Measurements from ENCODE around the gene BPIFA1.

Gene BPIFA1

DNA sequence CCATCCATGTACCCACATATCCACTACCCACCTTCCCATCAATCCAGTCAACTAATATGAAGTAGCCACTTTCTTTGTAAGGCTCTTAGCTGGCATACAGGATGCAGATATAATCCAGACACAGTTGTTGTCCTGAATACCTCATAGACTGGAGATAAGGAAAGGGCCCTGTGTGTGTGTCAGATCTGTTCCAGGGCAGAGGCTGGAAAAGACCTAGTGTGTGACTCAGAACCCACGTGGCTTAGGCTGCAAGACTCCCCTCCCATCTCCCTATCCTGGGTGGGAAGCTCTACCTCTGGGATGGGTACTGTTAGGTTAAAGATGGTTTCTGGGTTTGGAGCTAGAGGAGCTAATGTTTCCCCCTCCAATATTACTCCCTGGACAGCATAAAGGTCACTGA, 3.6 kb downstream of the BPIFA1 start:
- in situ Hi-C loops (cut with MboI; ENCODE audit: low sequenced_read_pairs) = loop anchor here (25.0 kb wide), 1 partner anchor 102 kb away; no protein-coding TSS in a partner anchor

DNA sequence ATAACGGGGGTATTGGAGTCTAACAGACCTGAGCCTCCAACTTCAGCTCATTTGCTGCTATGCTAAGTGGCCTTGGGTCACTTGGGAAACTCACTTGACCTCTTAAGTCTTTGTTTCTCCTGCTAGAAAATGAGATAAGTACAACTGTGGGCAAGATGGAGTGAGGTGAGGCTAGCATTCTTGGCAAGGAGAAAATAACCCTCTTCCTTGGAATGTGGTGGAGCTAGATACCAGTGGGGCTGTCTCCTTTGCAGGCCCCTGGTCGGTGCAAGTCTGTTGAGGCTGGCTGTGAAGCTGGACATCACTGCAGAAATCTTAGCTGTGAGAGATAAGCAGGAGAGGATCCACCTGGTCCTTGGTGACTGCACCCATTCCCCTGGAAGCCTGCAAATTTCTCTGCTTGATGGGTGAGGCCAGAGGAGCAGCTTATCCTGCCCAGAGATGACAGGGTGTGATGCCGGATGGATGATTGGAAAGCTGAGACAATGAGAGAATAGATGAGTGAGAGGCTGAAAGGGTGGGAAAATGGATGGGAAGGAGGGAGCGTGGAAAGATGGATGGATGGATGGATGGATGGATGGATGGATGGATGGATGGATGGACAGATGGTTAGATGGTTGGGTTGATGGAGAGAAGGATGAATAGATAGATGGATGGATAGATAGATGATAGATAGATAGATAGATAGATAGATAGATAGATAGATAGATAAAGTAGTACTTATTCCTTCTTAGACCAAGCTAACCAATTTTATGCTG, 4.4 kb downstream of the BPIFA1 start:
- in situ Hi-C loops (cut with MboI; ENCODE audit: low sequenced_read_pairs) = loop anchor here (25.0 kb wide), 1 partner anchor 103 kb away; no protein-coding TSS in a partner anchor

DNA sequence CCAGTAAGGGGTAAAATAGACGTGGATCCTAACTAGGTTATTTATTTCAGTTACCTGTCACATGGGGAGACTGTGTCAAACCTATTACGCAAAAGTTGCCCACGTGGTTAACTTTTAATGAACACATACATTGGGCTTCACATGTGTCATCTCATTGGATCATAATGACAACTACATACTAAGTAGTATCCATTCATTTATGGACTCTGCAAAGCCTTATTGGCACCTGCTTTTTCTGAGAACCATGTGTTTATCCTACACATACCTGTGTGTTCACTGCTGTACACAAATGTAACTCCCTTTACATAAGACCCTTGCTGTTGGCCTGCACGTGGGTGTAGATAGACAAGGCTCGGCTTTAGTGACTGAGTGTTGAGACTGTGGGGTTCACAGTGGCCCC, 5.1 kb downstream of the BPIFA1 start:
- in situ Hi-C loops (cut with MboI; ENCODE audit: low sequenced_read_pairs) = loop anchor here (25.0 kb wide), 1 partner anchor 104 kb away; no protein-coding TSS in a partner anchor

DNA sequence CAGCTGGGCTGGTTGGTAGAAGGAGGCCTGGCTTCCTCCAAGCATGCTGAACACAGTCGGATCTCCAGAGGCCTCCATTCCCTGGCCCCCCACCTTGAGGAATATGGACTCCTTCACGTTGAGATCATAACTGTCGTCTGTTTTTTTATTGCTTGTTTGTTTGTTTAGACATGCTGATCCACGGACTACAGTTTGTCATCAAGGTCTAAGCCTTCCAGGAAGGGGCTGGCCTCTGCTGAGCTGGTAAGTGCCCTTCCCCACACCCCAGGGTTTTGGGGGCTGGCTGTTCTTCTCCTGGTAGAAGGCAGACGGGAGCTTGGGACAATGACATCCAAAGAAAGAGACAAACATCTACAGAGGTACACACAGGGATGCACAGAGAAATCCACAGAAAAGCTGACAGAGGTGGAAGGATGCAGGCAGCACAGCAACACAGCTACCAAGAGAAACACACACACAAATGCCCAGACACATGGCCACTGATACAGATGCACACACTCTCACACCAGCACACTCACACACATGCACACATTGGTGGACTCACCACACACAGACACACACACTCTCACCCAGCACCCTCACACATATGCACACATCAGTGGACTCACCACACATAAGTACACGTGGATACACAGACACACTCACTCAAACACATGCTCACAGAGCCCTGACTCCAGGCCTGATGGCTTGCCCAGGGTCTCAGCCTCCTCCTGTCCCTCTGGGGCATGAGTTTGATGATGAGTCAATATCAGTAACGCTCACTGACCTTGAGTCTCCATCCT, 6.7 kb downstream of the BPIFA1 start:
- in situ Hi-C loops (cut with MboI; ENCODE audit: low sequenced_read_pairs) = loop anchor here (25.0 kb wide), 1 partner anchor 105 kb away; no protein-coding TSS in a partner anchor

DNA sequence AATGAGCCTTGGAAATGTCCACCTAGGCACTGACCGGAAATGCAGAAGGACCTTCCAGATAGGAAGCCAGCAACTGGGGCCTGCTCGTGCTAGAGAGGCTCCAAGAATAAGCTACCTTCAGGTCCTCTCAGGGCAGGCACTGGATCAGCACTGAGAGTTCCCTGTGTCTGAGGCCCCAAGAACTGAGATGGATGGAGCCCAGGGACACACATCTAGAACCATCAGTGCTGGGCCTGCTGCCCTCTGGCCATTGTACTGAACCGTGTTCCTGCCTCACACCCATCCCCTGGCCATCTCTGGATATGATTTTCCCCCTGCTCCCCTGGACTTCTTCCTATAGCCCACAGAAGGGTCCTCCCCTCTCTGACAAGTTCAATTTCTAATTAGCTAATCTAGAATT, 10.3 kb downstream of the BPIFA1 start:
- in situ Hi-C loops (cut with MboI; ENCODE audit: low sequenced_read_pairs) = loop anchor here (25.0 kb wide), 1 partner anchor 109 kb away; no protein-coding TSS in a partner anchor

DNA sequence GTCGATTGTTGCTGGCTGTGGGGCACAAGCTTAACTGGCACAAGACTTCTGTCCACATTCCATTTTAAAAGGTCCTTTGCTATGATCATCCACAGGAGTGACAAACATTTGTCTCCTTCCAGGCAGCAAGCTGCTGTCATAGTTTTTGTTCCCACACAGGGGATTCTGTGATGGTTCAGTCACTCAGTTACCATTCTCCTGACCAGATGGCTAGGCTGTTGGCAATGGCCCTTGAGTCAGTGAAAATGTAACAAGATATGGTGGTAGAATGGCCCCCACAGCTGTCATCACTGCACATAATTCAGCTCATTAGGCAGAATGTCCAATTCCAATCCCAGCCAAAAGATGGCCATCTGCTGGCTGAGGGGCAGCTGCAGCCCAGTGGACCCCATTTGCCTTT, 13.7 kb downstream of the BPIFA1 start:
- in situ Hi-C loops (cut with MboI; ENCODE audit: low sequenced_read_pairs) = loop anchor here (25.0 kb wide), 1 partner anchor 112 kb away; no protein-coding TSS in a partner anchor

DNA sequence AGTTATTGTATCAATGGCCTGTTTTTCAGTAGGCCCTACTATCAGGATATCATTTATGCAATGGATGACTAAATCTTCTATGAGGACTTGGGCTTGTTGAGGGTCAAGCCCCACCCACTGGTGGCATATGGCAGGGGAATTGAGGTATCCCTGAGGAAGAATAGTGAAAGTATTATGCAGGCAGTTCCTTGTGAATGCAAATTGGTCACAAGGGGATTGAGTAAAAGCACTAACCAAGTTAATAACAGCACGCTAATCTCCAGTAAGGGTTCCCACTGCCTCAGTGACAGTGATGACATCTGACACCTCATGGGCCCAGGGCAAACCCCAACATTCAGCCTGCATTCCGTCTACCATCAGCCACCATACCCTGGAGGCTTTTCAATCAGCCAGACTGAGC, 14.9 kb downstream of the BPIFA1 start:
- in situ Hi-C loops (cut with MboI; ENCODE audit: low sequenced_read_pairs) = no loop called here

DNA sequence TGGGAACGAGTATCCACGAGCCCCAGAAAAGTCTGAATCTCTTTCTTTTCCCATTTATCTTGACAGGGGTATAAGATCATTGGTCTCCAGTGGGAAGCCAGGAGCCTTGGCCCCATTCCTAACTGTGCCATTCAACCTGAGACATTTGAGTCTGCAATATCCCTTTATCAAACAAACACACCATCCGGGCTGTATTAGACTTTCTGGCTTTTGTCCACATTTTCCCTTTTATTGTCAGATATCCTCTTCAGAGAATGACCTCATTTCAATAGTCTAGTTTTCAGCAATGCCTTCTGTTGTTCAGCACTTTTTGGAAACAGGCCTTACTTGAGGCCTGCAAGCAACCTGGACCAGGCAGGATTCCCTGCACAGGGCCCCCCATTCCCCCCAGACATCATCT, 15.7 kb downstream of the BPIFA1 start:
- in situ Hi-C loops (cut with MboI; ENCODE audit: low sequenced_read_pairs) = no loop called here

DNA sequence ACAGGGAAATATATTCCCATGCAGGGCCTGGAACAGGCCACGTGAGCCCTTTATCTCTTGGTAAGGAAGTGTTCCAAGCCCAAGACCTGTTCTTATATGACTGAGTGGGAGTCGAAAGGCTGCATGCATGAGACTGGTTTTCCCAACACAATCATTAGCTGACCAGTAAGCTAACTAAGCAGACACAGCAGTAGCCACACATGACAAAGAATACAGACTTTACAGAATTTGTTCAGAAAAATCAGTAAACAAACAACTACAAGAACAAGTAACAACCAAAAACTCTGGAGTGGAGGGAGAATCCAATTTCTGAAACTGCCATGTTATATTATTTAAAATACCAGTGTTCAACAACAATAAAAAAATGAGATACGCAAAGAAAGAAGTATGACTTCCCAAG, 16.7 kb downstream of the BPIFA1 start:
- in situ Hi-C loops (cut with MboI; ENCODE audit: low sequenced_read_pairs) = no loop called here

DNA sequence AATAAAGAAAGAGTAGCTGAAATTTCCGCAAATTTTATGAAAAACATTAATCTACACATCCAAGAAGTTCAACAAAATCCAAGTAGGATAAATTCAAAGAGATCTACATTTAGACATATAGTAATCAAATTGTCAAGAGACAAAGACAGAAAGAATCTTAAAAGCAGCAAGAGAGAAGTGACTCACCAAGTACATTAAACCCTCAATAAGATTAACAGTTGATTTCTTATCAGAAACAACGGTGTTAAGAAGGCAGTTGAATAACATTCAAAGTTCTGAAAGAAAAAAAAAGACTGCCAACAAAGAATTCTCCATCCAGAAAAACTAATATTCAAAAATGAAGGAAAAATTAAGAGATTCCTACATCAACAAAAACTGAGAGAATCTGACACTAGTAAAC, 19.2 kb downstream of the BPIFA1 start:
- in situ Hi-C loops (cut with MboI; ENCODE audit: low sequenced_read_pairs) = no loop called here

DNA sequence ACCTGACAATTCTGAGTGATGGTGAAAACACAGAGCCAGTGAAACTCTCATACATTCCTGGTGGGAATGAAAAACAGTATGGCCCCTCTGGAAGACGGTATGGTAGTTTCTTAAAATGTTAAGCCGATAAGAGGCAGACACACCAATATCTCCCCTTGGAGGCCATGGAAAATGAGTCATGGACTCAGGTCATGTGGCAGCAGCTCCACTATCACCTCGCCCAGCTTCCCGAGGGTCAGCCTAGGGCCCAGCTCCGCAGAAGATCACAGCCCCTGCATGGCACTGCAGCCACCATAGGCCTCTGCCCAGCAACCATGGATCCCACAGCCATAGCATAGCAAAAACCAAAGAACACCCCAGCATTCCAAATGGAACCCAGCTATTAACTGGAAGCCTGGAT, 21.4 kb downstream of the BPIFA1 start:
- in situ Hi-C loops (cut with MboI; ENCODE audit: low sequenced_read_pairs) = no loop called here

DNA sequence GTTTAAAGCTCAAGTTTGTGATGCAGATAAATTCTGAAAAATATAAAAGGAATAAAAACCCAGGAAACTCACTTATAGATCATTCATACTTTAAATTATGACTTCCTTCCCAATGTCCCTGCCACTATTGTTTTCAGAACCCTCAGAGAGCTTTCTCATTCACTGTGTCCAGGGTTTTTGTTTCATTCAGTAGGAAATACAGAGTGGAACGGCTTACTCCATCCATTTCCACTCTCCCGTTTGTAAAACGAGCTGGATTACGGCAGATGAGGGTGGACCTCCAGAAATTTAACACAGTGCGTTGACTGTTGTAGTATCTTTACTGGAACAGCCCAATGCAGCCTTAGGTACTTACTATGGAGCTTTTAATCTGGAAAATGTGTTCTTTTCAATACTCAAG, 23.6 kb downstream of the BPIFA1 start:
- in situ Hi-C loops (cut with MboI; ENCODE audit: low sequenced_read_pairs) = no loop called here

DNA sequence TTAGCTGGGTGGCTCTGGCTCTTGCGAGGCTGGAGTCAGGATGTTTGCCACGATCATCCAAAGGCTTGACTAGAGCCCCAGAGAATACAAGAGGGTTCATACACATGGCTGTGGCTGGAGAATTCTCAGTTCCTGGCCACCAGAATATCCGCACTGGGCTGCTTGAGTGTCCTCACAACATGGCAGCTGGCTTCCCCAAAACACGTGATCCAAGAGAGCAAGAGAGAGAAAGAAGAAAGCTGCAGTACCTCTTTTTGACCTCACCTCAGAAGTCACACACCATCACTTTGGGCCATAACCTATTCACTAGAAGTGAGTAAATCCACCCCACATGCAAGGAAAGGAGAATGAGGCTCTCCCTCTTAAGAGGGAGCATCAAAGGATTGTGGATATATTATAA, 25.7 kb downstream of the BPIFA1 start:
- in situ Hi-C loops (cut with MboI; ENCODE audit: low sequenced_read_pairs) = no loop called here

DNA sequence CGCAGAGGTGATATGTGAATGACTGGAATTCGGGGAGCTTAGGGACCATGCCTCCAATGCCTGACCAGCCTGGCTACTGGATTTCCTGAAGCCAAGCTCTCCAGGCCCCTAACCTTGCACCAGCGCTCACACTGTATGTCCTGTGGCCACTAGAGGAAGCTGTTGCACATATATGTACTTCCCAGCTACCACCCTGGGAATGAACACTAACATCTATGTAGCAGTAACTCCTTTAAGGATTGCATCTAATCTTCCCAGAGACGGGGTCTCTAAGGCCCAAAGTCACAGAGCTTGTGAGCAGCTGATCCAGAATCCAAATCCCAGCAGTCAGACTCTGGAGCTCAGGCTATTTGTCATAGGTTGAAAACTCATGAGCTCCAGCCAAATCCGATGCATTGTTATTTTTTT, 26.9 kb downstream of the BPIFA1 start:
- in situ Hi-C loops (cut with MboI; ENCODE audit: low sequenced_read_pairs) = no loop called here

DNA sequence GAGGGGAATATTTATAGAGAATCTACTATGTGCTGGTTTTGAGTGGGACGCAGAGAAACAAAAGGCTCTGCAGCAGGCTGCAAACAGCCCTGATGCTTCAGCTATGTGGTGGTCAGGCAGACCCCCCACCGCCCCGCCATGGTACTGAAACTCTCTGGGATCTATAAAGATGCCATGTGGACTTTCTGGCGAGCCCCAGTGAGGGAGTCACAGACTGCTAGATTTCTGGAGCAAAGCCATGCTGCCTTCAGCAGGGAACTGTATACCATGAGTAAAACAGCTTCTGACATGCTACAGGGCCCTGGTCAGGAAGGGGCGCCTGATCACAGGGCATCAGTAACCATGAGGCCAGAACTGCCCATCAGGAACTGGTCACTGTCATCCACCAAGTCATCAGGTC, 28.0 kb downstream of the BPIFA1 start:
- in situ Hi-C loops (cut with MboI; ENCODE audit: low sequenced_read_pairs) = no loop called here

DNA sequence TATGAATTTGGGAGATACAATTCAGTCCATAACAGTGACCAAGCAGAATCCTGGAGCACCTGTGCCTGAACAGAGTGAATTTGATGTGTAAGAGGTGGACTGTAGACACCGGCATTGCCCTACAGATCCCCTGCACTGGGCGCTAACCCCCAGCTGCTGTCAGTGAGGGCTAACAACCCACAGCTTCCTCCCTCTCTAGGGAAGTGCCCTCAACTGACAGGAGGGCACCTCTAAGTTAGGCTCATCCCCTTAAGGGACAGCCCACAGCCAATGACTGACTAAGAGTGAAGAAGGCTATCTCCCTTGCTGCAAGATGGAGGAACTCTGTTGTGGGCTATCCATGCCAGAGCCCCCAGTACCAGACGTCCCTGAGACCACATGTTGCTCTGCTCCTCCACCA, 31.9 kb downstream of the BPIFA1 start:
- in situ Hi-C loops (cut with MboI; ENCODE audit: low sequenced_read_pairs) = no loop called here

DNA sequence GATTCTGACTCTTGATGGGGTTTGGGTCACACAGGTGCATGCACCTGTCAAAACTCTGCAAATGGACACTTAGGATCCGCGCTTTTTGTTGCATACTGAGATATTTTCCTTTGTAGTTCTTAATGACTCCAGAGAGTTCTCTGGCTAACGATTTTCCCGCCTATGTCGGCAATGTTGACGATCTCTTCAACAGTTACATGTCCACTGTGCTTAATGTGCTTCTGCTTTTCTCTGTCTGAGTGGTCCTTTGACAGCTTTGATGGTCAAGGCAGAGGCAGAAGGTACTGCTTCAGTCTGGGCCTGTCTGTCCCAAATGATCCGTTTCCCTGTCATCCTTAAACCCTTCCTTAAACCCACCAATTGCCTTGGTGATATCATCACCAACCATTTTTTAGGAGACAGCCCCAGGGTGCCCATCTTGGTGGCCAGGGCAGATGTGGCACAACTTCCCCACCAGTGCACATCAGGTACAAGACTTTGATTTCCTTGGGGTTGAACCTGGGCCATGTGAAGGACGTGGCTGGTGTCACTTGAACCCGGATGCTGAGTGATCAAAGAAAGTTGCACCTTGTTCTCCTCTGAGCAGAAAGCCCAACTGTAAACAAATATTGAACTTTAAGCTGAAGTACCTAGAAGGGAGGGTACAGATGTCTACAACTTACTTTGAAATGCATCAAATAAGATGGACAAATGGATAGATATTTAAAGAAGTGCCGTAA, 36.5 kb downstream of the BPIFA1 start:
- in situ Hi-C loops (cut with MboI; ENCODE audit: low sequenced_read_pairs) = no loop called here

DNA sequence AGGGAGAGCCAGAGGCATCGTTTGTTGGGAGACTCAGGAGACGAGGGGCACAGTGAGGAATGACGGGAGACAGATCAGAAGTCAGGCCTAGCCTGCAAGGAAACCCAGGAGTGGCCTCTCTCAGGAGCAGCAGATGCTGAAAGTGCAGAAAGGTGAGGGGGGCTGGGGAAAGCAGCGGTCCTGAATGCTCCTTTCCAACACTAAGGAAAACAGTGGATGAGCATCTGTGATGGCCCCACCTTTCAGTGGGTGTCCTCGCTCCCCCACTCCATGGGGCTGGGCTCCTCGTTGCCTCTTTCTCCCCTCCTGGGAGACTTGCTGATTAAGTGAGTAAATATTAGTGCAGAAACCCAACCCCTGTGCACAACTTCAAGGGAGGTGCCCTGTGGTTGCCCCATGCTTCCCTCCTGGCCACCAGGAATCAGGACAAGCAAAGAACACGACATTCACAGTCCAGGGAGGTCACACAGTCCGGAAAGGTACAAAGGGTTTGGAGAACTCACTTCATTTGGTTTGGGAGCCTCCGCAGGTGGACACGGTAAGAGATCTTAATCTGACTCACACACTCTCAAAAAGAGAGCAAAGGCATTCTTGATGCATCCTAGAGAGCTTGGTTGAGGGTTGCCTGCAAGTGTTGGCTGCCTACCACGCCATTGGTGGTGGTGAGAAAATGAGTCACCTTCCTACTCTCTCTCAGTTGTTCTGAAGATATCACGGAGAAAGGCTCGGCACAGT, 37.5 kb downstream of the BPIFA1 start:
- in situ Hi-C loops (cut with MboI; ENCODE audit: low sequenced_read_pairs) = no loop called here

DNA sequence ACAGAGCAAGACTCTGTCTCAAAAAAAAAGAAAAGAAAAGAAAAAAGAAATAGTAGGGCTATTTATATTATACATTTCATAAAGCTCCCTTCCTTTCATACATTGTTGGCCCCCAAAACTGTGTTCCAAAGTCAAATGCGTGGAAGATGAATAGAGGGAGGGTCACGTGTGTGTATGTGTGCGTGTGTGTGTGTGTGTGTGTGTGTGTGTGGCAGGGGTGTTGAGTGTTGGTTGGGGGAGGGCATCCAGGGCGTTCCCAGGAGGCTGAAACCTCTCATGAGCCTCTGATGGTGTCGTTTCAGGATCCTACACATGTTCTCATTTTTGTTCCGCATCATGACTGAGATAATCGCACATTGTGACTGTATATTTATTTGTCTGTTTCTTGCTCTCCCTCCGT, 39.4 kb downstream of the BPIFA1 start:
- in situ Hi-C loops (cut with MboI; ENCODE audit: low sequenced_read_pairs) = loop anchor here (25.0 kb wide), 1 partner anchor 363 kb away; no protein-coding TSS in a partner anchor

DNA sequence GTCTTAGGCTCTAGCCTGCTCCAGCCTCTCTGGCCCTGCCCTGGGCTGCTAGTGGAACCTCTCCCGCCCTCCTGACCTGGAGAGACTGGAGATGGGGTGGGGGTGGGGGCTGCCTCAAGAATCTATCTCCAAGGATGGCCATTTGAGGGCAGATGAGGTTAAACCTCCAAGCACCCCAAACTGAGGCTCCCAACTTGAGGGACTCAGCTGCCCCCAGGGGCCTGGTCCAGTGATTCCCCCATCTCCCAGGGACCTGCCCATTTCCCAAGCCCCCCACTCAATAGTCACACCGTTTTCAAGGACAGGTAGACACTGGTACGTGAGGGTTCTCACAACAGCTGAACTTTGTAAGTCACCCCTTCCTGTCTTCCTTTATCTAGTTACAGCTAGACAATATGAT, 40.1 kb downstream of the BPIFA1 start:
- in situ Hi-C loops (cut with MboI; ENCODE audit: low sequenced_read_pairs) = loop anchor here (25.0 kb wide), 1 partner anchor 364 kb away; no protein-coding TSS in a partner anchor
